Brain pericyte (primary cell): ENCODE measurements around the gene KRTAP10-1.

Experiments
- DNase-seq: peaks from one replicate; pipeline ENCODE4 v3.0.0-alpha.2; 2012; ENCODE audit warnings: low read depth, low spot score

KRTAP10-1 gene

DNA sequence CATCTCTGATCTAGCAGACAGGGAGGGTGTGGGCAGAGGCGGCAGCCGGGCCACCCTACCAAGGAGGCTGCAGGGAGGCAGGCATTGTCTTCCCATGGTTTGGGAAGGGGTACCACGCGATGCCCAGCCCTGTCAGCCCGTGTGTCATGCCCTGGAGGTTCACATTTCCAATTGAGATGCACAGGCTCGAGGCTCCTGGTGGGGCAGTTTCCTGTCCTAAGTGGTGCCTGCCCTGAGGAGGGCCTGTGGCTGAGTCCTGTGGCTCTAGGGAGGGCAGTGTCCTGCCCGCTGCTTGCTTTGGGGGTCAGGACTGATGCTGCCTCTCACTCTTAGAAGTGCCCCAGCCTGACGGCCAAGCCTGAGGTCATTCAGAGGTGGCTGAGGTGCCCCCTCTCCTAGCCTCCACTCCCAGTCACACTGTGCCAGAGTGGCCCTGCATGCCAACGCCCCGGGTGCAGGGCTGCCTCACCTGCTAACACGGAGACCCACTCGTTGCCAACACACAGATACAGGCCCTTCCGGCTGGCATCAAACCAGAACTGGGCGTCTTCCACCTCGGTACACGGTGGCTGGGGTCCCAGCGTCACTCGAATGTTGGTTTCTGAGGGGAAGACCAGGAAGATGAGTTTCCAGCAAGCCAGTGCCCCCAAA, 11.9 kb downstream of the KRTAP10-1 start:
- no peak for DNase-seq

DNA sequence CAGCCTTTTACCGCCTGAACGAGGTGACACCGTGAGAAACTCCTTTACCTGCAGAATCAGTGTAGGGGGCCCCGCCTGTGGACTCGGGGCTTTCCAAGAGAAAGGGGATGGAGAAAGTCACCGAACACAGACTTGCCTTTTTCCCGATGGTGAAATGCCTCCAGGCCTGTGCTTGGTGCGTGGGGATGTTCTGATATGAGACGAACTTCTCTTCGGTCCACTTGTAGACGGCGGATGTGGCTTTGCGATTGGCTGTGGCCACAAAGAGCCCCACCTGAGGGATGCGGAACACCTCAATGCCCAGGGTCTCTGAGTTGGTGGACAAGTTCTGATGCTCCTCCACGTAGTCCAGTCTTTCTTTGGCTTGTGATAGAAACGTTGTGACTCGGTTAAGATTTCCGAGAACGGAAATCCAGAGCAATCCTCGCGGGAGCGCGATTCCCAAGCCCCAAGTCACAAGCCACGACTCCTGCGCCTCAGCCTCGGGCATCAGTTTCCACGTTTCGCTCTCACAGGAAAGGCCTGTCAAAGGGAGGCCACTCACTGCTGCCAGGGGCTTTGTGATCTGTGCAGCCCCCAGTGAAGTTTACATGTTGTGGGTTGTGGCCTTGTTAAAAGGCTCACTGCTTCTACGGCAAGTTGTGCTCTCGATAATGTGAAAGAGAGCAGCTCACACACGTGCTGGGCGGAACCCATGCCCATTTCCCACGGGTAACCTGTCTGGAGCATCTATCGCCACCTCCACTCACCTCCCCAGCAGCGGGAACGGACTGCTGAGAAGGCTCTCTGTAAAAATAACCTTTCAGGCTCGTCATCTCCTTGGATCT, 12.6 kb downstream of the KRTAP10-1 start:
- DNase-seq = no peak

DNA sequence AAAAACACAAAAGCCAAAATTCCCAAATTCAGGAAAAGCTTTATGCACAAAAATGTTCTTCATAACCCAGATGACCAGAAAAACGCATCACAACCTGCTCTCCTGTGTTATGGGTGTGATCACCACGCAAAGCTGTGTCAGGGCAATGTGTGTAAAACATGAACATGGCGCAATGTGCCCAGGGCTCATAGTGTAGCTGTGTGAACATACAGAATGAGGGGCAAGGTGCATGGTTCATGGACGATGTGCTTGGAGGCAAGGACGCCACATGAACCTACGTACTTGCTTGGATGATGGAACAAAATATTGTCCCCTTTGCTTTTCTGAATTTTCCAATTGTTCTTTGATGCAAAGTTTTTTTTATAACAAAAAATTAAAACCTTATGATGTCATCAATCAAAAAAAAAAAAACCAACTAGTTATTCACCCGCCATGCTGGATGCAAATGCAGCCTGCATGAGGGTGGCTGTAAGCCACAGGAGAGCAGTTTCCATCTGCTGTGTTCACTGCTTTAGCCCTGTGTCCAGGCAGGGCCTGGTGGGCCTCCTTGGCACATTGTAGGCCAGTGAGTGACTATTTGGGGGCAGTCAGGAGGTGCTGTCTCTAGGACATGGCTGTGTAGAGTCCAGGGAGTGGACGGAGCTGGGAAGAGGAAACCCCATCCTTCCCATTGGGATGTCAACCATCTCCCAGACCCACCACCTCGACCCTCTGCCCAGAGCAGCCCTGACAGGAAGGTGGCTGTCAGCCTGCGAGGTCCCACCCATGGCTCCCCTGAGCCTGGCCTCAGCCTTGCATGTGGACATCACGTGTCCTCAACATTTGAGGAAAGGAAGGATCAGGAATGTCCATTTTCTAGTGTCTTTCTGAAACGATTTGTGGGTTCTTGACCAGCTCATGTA, 13.6 kb downstream of the KRTAP10-1 start:
- DNase-seq = no peak

DNA sequence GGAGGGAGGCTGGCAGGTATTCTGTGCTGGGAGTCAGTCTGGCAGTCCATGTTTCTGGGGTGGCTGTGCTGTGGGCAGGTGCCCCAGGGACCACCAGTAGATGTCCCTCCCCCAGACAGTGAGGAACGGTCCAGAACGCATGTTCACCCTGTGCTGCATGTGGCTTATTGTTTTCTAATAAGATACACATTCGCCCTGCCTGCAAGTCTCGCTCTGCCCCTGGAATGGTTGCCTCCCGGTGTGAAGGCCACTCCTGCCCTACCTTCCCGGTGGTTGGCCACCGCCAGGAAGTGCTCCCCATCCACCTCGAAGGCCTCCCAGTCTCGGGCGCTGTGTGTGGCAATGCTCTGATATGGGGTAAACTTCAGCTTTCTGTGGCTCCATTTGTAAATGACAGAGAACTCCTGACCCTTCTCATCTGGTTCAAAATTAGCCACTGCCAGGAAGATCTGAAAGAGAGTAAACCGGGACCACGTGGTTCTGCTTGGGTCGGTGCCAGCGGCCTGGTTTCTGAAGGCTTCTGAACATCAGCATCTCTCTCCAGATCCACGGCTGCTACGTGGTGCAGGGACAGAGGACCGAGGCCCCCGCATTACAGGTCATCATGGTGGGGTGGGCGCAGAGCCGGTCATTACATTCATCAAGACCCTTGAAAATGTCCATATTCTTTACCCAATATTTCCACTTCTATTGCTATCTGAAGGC, 14.5 kb downstream of the KRTAP10-1 start:
- DNase-seq = no peak

DNA sequence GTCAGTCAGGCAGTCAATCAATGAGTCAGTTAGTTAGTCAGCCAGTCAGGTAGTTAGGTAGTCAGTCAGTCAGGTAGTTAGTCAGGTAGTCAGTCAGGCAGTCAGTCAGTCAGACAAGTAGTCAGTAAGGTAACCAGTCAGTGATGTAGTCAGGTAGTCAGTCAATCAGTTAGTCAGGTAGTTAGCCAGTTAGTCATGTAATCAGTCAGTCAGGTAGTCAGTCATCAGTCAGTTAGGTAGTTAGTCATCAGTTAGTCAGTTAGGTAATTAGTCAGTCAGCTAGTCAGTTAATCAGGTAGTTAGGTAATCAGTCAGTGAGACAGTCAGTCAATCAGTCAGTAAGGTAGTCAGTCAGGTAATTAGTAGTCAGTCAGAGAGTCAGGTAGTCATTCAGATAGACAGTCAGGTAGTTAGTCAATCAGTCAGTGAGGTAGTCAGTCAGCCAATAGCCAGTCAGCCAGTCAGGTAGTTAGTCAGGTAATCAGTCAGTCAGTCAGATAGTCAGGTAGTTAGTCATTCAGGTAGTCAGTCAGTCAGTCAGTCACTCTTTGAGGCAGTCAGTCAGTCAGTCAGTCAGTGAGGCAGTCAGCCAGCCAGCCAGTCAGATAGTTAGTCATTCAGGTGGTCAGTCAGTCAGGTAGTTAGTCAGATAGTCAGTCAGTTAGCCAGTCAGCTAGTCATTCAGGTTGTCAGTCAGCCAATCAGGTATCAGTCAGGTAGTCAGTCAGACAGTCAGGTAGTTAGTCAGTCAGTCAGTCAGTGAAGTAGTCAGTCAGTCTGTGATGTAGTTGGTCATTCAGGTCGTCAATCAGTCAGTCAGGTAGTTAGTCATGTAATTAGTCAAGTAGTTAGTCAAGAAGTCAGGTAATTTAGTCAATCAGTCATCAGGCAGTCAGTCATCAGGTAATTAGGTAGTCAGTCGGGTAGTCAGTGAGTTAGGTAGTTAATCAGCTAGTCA, 15.3 kb downstream of the KRTAP10-1 start:
- no peak for DNase-seq

GRCh38 chr21:44523567-44524413, 16.2 kb downstream of the KRTAP10-1 start:
- DNase-seq = no peak

DNA sequence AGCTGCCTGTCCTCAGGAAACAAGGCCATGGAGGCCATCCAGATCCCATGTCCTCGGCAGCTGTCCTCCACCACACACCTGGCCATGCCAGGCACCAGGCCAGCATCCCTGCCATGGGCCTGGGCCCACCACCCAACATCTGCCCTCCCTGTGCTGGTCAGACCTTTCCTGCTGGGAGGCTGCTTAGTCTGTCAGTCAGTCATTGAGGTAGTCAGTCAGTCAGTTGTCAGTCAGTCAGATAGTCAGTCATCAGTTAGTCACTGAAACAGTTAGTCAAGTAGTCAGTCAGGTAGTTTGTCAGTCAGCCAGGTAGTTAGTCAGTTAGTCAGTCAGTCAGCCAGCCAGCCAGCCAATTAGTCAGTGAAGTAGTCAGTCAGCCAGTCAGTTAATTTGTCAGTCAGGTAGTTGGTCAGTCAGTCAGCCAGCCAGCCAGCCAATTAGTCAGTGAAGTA, 17.2 kb downstream of the KRTAP10-1 start:
- no peak for DNase-seq

GRCh38 chr21:44521928-44522752, 17.9 kb downstream of the KRTAP10-1 start:
- DNase-seq = no peak

DNA sequence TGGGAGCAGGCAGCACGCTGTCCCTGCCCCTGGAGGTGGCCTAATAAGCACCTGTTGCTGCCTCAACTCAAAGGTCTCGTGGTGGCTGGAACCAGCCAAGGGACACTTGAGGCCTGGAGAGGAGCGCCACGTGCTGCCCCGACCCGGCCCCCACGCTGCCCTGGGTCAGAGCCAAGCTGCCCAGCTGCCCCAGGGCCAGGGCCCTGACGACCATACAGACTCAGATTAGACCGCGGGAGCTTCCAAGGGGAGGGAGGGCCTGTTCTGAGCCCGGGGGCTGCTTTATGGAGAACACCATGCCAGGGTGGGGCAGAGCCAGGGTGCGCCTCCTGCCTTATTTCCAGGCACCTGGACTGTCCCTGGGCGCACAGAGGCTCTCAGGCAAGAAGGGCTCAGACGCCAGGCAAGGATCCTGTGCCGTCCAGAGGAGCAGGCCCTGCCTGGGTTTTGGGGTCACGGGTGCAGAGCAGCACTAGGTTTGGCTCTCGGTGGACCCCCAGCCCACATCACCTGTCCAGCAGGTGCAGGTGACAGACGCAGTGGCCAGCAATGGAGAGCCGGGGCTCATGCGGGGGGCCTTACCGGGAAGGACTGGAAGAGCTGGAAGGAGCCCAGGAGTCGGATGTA, 18.6 kb downstream of the KRTAP10-1 start:
- DNase-seq = no peak

DNA sequence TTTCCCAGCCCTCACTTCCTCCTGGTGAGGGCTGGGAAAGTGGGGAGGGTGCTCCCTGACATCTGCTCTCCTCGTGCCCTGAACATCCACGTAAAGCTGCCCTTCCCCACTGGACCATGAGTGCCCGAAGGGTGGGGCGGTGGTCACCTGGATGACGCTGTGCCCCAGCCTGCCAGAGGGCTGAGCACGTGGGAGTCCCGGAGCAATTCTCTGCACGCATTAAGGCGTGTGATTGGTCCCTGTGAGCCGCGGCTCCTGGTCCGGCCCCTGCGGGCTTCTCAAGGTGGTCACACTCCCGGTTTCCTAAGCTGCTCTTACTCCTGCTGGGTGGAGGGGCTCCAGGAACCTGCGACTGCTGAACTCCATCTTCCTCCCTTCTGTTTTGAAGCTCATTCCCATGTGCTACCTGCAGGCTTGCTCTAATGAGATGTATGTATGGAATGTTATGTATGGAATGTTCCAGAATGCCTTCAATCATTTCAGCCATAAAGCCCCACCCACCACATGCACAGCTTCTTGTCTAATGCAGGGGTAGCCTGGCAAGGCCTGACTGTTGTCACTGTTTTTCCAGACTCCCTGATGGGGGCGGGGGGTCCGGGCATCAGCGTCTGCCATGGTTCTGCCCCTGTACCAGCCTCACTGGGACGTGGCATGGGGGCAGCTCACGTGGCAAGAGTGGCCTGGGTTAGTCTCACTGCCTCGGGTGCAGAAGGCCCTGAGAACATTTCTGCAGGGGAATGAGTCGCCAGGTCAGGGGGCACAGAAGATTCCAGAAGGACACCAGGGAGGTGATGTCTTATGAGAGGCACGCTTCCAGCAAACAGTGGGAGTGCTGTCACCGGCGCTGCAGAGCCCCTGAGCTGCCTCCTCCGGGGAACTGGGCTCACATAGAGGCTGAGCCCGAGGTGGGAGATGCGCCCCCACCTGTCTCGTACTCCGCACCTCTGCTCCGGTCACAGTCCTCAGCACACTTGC, 19.4 kb downstream of the KRTAP10-1 start:
- no peak for DNase-seq

DNA sequence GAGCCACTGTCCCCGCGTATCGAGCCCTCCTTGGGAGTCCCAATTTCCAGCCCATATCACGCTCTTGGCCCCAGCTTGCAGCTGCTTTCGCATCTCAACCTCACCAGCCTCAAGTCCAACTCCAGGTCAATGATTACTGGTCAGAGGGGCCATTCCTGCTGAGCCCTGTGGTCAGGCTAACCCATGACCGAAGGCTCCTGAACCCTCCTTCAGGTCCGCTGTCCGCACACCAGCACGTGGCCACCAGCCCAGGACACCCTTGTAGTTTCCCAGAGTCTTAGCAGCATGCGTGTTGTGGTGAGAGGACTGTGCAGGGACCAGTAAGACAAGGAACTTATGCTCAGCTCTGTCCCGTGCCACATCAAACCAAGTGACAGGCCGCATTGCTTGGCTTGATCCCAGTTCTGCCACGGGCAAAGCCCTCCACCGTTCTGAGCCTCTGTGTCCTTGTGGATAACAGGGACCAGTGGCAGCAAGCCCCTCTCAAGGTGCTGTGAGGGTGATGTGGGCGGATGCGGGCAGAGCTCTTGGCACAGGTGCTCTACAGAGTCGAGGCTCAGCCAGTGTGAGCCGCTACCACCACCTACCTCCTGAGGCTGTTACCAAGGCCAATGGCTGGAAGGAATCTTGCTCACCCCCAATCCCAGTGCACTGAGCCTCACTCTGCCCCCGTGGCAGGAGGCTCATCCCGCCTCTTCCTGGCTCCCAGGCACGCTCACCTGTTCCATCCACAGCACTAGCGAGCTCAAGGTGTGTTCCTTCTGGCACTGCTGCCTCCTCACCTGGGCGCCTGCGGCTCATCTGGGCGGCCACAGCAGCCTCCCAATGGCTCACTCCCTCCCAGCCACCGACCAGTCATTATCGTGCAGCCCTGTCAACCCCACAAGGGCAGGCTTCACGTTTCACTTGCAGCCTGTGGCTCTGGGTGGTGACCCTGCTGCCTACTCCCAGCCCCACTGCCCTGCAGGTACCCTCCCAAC, 20.4 kb downstream of the KRTAP10-1 start:
- DNase-seq = no peak

DNA sequence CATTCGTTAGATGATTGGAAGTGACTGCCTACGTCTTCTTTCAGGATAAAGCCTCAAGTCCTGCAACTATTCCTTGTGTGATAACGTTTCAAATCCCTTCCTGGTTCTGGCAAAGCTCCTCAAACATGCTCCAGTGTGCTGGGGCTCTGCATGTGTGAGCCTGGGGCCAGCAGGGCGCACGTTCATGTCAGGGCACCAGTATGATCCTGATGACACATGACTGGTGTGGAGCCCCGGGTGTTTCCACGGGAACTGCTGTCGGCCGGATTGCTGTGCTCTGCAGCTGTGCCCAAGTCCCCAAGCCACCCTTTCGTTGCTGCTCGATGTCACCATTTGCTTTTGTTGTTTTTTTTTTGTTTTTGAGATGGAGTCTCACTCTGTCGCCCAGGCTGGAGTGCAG, 21.3 kb downstream of the KRTAP10-1 start:
- DNase-seq = no peak

GRCh38 chr21:44517175-44517899, 22.7 kb downstream of the KRTAP10-1 start:
- no peak for DNase-seq

- no peak for DNase-seq
These were observed 23.2 kb downstream of the KRTAP10-1 start for GRCh38 chr21:44516828-44517174.

DNA sequence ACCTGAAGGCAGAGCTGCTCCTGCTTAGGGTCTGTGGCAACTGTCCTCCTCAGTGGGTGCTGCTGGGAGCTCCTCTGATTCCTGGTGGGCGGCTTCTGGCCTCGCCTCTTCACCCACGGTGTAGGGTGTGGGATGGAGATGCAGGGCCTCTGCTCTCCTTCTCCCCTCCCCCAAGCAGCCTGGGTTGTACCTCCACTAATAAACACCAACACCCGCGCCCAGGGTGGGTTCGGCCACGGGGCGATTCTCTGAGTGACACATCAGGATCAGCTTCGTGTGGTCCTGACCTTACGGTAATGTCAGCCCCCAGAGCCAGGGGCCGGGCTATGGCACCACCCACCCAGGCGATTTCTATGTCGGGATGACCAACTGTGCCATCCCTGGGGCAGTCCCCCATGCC, 23.7 kb downstream of the KRTAP10-1 start:
- DNase-seq = no peak
